Activated CD8-positive, alpha-beta T cell treated with anti-CD3 and anti-CD28 coated beads, Interleukin-2, amount 10 ng/mL, durations not matched to agents 7 days and 5 days (primary cell): ENCODE results near the gene LNX1. TPM values are rescaled to one million over a fixed set of nuclear protein-coding genes. Genes with fewer than 3 reads are reported as not detected.

ENCODE experiments used
- ATAC-seq: fragments of 150-1000 bp; cut with Tn5 transposase; one replicate; pipeline ENCODE4 v1.10.0; 2021; ENCODE audit warnings: moderate library complexity
- CTCF ChIA-PET: fragments of 350-600 bp; sonication (Branson Sonifier 250); formaldehyde crosslinking; loops from one replicate; lab custom pipeline; 2021; ENCODE audit warnings: antibody characterized with exemption; lab: Charles Lee
- POLR2A ChIA-PET: fragments of 350-600 bp; sonication (Branson Sonifier 250); formaldehyde crosslinking; loops from one replicate; lab custom pipeline; 2021; ENCODE audit warnings: antibody characterized with exemption; lab: Charles Lee
- DNase-seq: peaks from one replicate; pipeline ENCODE4 v3.0.0-alpha.2; 2020
- H3K27ac Mint-ChIP-seq: one replicate; pipeline ENCODE4 v1.8.0; 2021; ENCODE audit warnings: mild to moderate bottlenecking, mixed read lengths
- H3K27me3 Mint-ChIP-seq: one replicate; pipeline ENCODE4 v1.8.0; 2021; ENCODE audit warnings: low read depth, mixed read lengths
- H3K36me3 Mint-ChIP-seq: one replicate; pipeline ENCODE4 v1.8.0; 2021; ENCODE audit warnings: low read depth, mixed read lengths
- H3K4me1 Mint-ChIP-seq: one replicate; pipeline ENCODE4 v1.8.0; 2021; ENCODE audit warnings: low read depth, mixed read lengths
- H3K4me3 Mint-ChIP-seq: one replicate; pipeline ENCODE4 v1.8.0; 2021; ENCODE audit warnings: mild to moderate bottlenecking, mixed read lengths
- H3K9me3 Mint-ChIP-seq: one replicate; pipeline ENCODE4 v1.8.0; 2022; ENCODE audit warnings: mixed read lengths; ENCODE audit not compliant: insufficient read depth
- total RNA-seq, 2 experiments: library from RNA; stranded (reverse); gene quantifications; one replicate each; pipeline ENCODE4 v1.2.3, GENCODE V29; 2021

LNX1 gene
- total RNA-seq, 2 experiments from 2014 or later, result not detected

DNA sequence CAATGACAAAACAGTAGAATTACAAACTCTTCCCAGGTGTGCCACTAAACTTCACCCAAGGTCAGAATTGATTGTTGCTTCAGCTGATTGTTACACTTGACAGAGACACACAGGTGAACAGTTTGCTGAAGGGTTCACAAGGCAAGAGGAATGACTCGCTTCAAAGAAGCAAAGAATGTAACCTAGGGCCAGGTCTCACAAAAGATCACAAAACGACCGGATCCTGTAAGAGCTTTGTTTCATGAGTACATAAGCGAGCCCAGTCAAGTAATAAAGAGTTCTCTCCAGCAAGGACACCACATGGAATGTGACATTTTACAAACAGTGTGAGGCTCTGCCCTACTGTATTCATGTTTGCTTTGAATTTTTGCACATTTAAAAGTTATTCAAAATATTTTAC lies 9.1 kb downstream of the LNX1 start:
- no peak overlapping the region for H3K4me3 Mint-ChIP-seq
- H3K36me3 Mint-ChIP-seq, result no peaks in the 10 kb centered on the region
- H3K27ac Mint-ChIP-seq, result no peak overlapping the region
- H3K9me3 Mint-ChIP-seq, result no peaks in the 10 kb centered on the region
- no peaks in the 10 kb centered on the region for H3K4me1 Mint-ChIP-seq
- H3K27me3 Mint-ChIP-seq, result peaks cover 3% of the 10 kb centered on the region
- no peak for ATAC-seq
- no peak for DNase-seq
- POLR2A ChIA-PET, result no interaction called here
- CTCF ChIA-PET, result no interaction called here

DNA sequence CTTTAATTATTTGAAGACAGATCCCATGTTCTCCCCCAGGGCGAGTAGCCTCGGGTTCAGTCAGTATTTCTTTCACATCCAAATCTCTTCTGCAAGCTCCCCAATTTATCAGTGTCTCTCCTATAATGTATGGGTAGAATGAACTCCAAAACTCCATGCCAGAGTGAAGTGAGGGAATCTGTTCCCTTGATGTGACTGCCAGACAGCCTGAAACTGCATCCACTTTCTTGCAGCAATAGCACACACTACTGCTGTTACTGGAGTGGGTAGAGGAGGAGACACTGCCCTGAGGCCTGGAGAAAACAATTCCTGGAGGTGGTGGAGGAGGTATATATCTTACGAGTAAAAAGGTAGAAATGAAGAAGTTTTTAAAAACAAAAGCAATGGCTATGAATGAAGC lies 11.0 kb downstream of the LNX1 start:
- Mint-ChIP-seq H3K4me1 (no peaks in the 10 kb centered on the region), H3K36me3 (no peaks in the 10 kb centered on the region), H3K4me3 (no peak overlapping the region), H3K27me3 (peaks cover 3% of the 10 kb centered on the region), H3K9me3 (no peaks in the 10 kb centered on the region), H3K27ac (no peak overlapping the region)
- DNase-seq, result no peak
- ChIA-PET POLR2A (no interaction called here), CTCF (no interaction called here)
- no peak for ATAC-seq

DNA sequence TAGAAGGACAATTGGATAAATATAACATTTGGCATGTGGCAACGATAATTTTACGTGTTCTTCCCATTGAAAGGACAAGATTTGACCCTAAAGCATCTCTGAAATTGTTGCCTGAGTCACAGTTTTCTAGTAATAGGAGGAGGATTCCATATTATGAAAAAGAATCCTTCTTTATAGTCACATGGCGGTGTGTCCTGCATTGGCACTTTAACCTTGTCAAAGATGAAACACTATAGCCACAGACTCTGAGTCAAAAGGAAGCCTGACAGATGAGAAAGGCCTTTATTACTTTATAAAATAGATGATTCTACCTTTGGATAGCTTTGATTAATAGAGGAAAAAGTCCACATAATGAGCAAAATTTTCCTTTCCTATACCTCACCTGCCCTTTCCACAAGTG lies 11.5 kb downstream of the LNX1 start:
- peaks cover 3% of the 10 kb centered on the region for H3K27me3 Mint-ChIP-seq
- no peak overlapping the region for H3K4me3 Mint-ChIP-seq
- DNase-seq, result no peak
- no peaks in the 10 kb centered on the region for H3K9me3 Mint-ChIP-seq
- no peaks in the 10 kb centered on the region for H3K36me3 Mint-ChIP-seq
- H3K4me1 Mint-ChIP-seq, result no peaks in the 10 kb centered on the region
- POLR2A ChIA-PET, result no interaction called here
- CTCF ChIA-PET, result no interaction called here
- H3K27ac Mint-ChIP-seq, result no peak overlapping the region
- no peak for ATAC-seq

DNA sequence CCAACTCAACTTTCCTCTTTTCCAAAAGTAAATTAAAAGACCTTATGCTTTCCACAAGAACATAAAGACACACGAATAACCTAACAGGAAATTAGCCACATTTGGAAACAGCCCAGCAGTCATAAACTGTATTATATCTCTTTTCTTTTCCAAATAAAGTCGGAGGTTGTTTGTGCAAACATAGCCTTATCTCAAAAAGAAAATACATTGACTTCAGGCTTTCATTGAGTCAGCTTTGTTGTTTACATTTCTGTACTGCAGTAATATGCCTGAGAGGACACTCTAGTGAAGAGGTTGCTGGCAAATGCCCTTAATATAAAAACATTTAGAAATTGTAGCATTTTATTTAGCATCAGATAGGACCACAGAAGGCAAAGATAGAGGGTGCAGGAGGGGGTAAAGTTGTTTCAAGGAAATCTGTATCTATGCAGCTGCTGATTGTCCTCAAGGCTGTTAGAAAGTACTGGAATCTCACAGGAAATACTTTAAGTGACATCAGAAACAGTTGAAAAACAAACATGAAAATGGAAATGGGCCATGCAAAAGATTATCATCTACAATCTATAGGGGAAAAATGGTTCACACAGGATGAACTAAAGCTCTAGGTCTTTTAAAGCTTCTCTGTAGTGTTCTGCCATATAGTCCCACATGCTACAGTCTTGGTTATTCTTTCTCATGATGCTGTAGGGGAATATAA lies 14.5 kb downstream of the LNX1 start:
- peaks cover 3% of the 10 kb centered on the region for H3K27me3 Mint-ChIP-seq
- H3K4me3 Mint-ChIP-seq, result no peak overlapping the region
- H3K27ac Mint-ChIP-seq, result no peak overlapping the region
- ATAC-seq (no peak), DNase-seq (no peak)
- POLR2A ChIA-PET, result no interaction called here
- no peaks in the 10 kb centered on the region for H3K36me3 Mint-ChIP-seq
- no peaks in the 10 kb centered on the region for H3K4me1 Mint-ChIP-seq
- CTCF ChIA-PET, result no interaction called here
- H3K9me3 Mint-ChIP-seq, result no peaks in the 10 kb centered on the region

DNA sequence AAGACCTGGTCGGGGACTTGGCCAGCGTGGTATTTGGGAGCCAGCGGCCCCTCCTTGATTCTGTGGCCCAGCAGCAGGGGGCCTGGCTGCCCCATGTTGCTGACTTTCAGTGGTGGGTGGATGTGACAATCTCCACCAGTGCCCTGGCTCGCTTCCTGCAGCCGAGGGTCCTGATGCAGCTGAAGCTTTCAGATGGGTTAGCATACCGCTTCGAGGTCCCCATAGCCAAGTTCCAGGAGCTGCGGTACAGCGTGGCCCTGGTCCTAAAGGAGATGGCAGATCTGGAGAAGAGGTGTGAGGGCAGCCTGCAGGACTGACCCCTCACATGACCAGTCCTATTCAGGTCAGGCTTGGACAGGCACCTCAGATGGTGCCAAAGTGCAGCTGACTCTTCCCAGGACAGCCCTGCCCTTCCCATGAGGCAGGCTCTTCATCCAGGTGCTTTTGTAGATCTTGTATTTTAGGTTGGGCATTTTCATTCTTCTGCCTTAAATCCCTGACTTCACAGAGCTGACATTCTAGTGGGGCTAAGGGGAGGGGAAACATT lies 15.1 kb downstream of the LNX1 start:
- DNase-seq (no peak), ATAC-seq (no peak)
- no peaks in the 10 kb centered on the region for H3K4me1 Mint-ChIP-seq
- POLR2A ChIA-PET, result no interaction called here
- H3K27me3 Mint-ChIP-seq, result no peaks in the 10 kb centered on the region
- CTCF ChIA-PET, result no interaction called here
- H3K4me3 Mint-ChIP-seq, result no peak overlapping the region
- no peaks in the 10 kb centered on the region for H3K36me3 Mint-ChIP-seq
- no peak overlapping the region for H3K27ac Mint-ChIP-seq
- H3K9me3 Mint-ChIP-seq, result no peaks in the 10 kb centered on the region

DNA sequence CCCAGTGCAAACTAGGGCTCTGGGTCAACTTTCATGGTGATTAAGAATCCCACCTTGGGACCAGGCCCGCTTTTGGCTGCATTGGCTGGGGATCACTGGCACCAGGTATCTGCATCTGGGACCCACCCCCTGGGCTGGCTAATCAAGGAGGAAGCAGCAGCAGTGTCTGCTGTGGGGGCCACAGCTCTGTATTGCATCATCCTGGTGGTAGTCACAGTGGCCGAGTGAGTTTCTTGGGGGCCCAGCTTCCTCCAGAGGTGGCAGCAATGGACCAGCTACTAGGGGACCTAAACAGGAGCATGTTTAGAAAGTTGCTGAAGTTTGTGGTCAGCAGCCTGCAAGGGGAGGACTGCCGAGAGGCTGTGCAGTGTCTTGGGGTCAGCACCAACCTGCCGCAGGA lies 15.7 kb downstream of the LNX1 start:
- Mint-ChIP-seq H3K36me3 (no peaks in the 10 kb centered on the region), H3K4me3 (no peak overlapping the region), H3K27me3 (no peaks in the 10 kb centered on the region), H3K9me3 (no peaks in the 10 kb centered on the region), H3K4me1 (no peaks in the 10 kb centered on the region), H3K27ac (no peak overlapping the region)
- CTCF ChIA-PET, result no interaction called here
- POLR2A ChIA-PET, result no interaction called here
- ATAC-seq (no peak), DNase-seq (no peak)

DNA sequence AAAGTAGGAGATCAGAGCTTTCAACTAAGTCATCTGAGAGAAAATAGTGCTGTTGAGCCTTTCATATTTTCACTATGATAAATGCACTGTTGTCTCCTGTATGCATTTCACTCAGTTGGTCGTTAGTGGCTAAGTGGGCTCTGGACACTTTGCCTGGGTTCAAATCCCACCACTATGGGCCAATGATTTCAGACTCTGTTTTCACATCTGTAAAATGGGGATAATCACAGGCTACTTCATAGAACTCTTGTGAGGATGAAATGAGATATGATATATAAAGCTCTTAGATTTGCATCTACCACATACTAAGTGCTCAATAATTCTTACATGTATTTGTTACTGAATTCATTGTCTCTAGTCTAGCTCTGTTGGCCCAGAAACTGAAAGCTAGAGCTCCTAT lies 16.8 kb downstream of the LNX1 start:
- POLR2A ChIA-PET, result no interaction called here
- Mint-ChIP-seq H3K36me3 (no peaks in the 10 kb centered on the region), H3K27ac (no peak overlapping the region), H3K9me3 (no peaks in the 10 kb centered on the region), H3K27me3 (no peaks in the 10 kb centered on the region), H3K4me1 (no peaks in the 10 kb centered on the region), H3K4me3 (no peak overlapping the region)
- ATAC-seq, result no peak
- DNase-seq, result no peak
- CTCF ChIA-PET, result no interaction called here

DNA sequence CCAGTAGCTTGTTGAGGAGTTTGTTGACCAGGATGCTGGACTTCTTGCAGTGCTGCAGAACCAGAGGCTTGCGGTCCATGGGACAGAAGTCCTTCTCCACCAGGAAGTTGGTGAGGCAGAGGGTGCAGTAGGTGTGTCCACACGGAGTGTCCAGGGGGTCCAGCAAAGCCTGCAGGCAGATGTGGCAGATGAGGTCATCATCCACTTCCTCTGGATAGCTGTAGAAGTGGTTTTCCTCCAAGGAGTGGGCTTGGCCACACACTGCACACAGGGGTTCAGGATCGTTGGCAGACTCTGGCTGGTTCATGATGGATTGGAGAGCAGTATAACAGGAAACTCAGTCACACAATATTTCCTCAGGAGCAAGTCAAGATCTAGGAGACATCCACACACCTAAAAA lies 17.6 kb downstream of the LNX1 start:
- H3K27ac Mint-ChIP-seq, result no peak overlapping the region
- no peak overlapping the region for H3K4me3 Mint-ChIP-seq
- ATAC-seq (no peak), DNase-seq (no peak)
- no peaks in the 10 kb centered on the region for H3K4me1 Mint-ChIP-seq
- H3K9me3 Mint-ChIP-seq, result no peaks in the 10 kb centered on the region
- H3K36me3 Mint-ChIP-seq, result no peaks in the 10 kb centered on the region
- ChIA-PET POLR2A (no interaction called here), CTCF (no interaction called here)
- H3K27me3 Mint-ChIP-seq, result no peaks in the 10 kb centered on the region

DNA sequence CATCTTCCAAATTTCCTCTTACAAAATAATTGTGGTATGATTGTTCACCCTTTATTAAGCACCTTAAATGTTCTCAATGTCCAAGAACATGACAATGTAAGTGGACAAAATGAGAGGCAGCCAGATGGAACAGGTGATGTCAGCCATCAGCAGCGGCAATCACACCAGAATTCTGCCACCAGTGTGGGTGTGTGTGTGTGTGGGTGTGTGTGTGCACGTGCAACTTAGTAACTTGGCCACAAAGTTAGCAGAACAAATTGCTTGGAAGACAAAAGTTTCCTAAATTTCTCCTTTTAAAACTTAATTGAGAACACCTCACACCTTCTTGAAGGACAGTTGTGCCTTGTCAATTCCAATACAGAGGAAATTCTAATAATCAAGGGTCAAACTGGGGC lies 18.7 kb downstream of the LNX1 start:
- no peak overlapping the region for H3K4me3 Mint-ChIP-seq

DNA sequence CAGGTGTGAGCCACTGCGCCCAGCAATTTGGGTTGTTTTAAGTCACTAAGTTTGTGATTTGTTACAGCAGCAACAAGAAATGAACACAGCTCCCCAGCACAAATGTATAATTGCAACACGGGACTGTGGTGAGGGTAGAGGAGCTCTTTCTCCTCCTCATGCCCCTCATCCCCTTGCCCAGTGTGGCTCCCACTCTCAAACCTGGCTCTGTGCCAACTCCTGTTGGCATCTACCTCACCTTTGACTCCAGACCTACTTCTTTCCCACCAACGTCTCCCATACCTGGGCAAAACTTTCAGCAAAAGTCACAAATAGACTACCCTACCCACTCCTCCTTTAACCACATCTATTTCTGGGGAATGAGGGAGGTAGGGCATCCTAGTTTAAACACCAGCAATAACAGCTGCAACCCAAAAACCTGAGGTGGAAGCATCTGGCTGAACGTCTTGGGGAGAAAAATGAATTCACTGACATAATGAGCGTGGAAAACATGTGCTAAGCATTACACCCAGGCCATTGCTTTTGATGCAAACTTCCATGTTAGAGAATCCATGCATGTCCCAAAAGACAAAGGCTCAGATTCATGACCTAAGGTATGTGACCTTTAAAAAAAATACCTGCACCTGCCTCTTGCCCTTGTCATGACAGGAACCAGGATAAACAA lies 19.2 kb downstream of the LNX1 start:
- POLR2A ChIA-PET, result no interaction called here
- Mint-ChIP-seq H3K36me3 (no peaks in the 10 kb centered on the region), H3K4me1 (no peaks in the 10 kb centered on the region), H3K4me3 (no peak overlapping the region), H3K27me3 (no peaks in the 10 kb centered on the region), H3K9me3 (no peaks in the 10 kb centered on the region), H3K27ac (no peak overlapping the region)
- ATAC-seq (no peak), DNase-seq (no peak)
- CTCF ChIA-PET, result no interaction called here

More for the DNA sequence above, 18.7 kb downstream of the LNX1 start:
- Mint-ChIP-seq H3K4me1 (no peaks in the 10 kb centered on the region), H3K27ac (no peak overlapping the region), H3K9me3 (no peaks in the 10 kb centered on the region), H3K36me3 (no peaks in the 10 kb centered on the region), H3K27me3 (no peaks in the 10 kb centered on the region)
- ATAC-seq (no peak), DNase-seq (no peak)
- ChIA-PET POLR2A (no interaction called here), CTCF (no interaction called here)

DNA sequence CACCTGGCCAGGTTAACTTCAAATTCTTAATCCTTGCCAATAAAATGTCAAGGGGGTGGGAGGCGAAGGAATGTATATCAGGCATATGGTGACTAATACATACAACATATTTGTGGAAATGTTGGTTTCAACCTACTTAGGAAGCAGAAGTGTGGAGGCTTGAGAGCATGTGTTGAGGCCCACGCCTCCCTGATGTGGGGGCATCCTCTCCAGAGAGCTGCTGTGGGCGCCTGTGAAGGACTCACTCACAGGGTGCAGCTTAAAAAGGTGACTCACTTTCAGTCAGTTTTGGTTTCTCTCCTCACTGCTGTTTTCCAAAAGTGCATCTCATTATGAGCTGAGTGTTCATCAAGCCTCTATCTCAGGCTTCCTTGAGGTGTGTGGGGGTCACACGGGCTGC lies 27.5 kb downstream of the LNX1 start:
- CTCF ChIA-PET, result no interaction called here
- H3K4me3 Mint-ChIP-seq, result no peak overlapping the region
- DNase-seq, result no peak
- H3K27me3 Mint-ChIP-seq, result no peaks in the 10 kb centered on the region
- H3K27ac Mint-ChIP-seq, result no peak overlapping the region
- no peak for ATAC-seq
- H3K36me3 Mint-ChIP-seq, result no peaks in the 10 kb centered on the region
- no peaks in the 10 kb centered on the region for H3K4me1 Mint-ChIP-seq
- no peaks in the 10 kb centered on the region for H3K9me3 Mint-ChIP-seq
- POLR2A ChIA-PET, result interaction anchor here (0.6 kb wide), 1 partner anchor 617 kb away, joined by 4 read pairs; no protein-coding TSS in a partner anchor

DNA sequence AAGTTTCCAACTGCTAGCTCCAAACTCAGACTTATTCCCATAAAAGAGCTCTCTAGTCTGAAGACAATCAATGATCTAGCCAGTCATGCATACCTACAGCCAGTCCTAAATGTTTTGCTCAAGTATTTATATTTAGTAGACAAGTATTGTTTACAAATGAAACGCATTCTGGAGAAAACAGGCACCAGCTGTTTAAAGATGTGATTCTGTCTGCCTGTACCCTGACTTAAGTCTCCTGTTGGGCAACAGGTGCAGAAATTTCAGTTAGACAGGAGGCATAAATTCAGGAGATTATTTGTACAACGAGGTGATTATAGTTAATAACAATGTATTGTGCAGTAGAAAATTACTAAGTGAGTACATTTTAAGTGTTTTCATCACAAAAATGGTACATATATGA lies 28.9 kb downstream of the LNX1 start:
- DNase-seq, result no peak
- POLR2A ChIA-PET, result no interaction called here
- Mint-ChIP-seq H3K27me3 (no peaks in the 10 kb centered on the region), H3K4me1 (no peaks in the 10 kb centered on the region), H3K9me3 (no peaks in the 10 kb centered on the region), H3K36me3 (no peaks in the 10 kb centered on the region), H3K4me3 (no peak overlapping the region), H3K27ac (no peak overlapping the region)
- ATAC-seq, result no peak
- CTCF ChIA-PET, result no interaction called here
